Mesothelial cell of epicardium (in vitro differentiated cells): Measurements from ENCODE around the gene ABCG2. TPM values are rescaled to one million over a fixed set of nuclear protein-coding genes. Genes with fewer than 3 reads are reported as not detected.
A peak's percentile ranks its signal among the peaks of the same experiment; 100 is the strongest.

Experiments
- DNase-seq, 2 experiments: peaks; one replicate each; pipeline ENCODE4 v3.0.0; 2021; ENCODE audit warnings: low spot score in 2 of 2; ENCODE audit not compliant: unreplicated experiment in 2 of 2
- H3K27ac Mint-ChIP-seq: 2 replicates; pipeline ENCODE4 v1.8.0; 2021; ENCODE audit warnings: mixed read lengths
- H3K27me3 Mint-ChIP-seq: 2 replicates; pipeline ENCODE4 v1.8.0; 2021; ENCODE audit warnings: low read depth, mixed read lengths
- H3K36me3 Mint-ChIP-seq: 2 replicates; pipeline ENCODE4 v1.8.0; 2021; ENCODE audit warnings: mixed read lengths
- H3K4me1 Mint-ChIP-seq: 2 replicates; pipeline ENCODE4 v1.8.0; 2021; ENCODE audit warnings: mixed read lengths
- H3K4me3 Mint-ChIP-seq: 2 replicates; pipeline ENCODE4 v1.8.0; 2021; ENCODE audit warnings: mild to moderate bottlenecking, moderate library complexity, mixed read lengths
- H3K9me3 Mint-ChIP-seq: 2 replicates; pipeline ENCODE4 v1.8.0; 2021; ENCODE audit warnings: mixed read lengths
- CTCF ChIP-seq: fragments of 200-600 bp; sonication (generic); IDR thresholded peaks from one replicate; pipeline ENCODE4 v1.5.0; 2021; ENCODE audit warnings: antibody characterized with exemption; ENCODE audit not compliant: unreplicated experiment
- total RNA-seq: library from RNA; stranded (reverse); gene quantifications from 3 replicates; pipeline ENCODE4 v1.2.1, GENCODE V29; 2021

Gene ABCG2
- total RNA-seq, 1 donor from 2014 or later = 0.92 TPM

GRCh38 chr4:88178626-88179231 is 20.3 kb upstream of the ABCG2 start:
- Mint-ChIP-seq H3K36me3 (peaks cover 16% of the 10 kb centered on the region), H3K27me3 (no peaks in the 10 kb centered on the region), H3K4me1 (peaks cover 8% of the 10 kb centered on the region), H3K4me3 (no peak overlapping the region), H3K9me3 (peaks cover 31% of the 10 kb centered on the region), H3K27ac (peak overlapping the region; percentile 25)
- no peak for DNase-seq
- TF ChIP-seq CTCF = no peak

GRCh38 chr4:88177983-88178625 is 19.7 kb upstream of the ABCG2 start:
- Mint-ChIP-seq H3K36me3 (peaks cover 14% of the 10 kb centered on the region), H3K4me3 (no peak overlapping the region), H3K27ac (peak overlapping the region; percentile 25), H3K27me3 (no peaks in the 10 kb centered on the region), H3K9me3 (peaks cover 24% of the 10 kb centered on the region), H3K4me1 (peaks cover 8% of the 10 kb centered on the region)
- TF ChIP-seq CTCF = no peak
- DNase-seq = no peak

GRCh38 chr4:88172987-88173386 is 14.5 kb upstream of the ABCG2 start:
- Mint-ChIP-seq H3K4me1 (peaks cover 2% of the 10 kb centered on the region), H3K36me3 (no peaks in the 10 kb centered on the region), H3K4me3 (no peak overlapping the region), H3K9me3 (peaks cover 4% of the 10 kb centered on the region), H3K27me3 (no peaks in the 10 kb centered on the region), H3K27ac (no peak overlapping the region)
- TF ChIP-seq CTCF = no peak
- no peak for DNase-seq

- Mint-ChIP-seq H3K27me3 (no peaks in the 10 kb centered on the region), H3K27ac (no peak overlapping the region), H3K4me1 (no peaks in the 10 kb centered on the region), H3K4me3 (no peak overlapping the region), H3K9me3 (peaks cover 4% of the 10 kb centered on the region), H3K36me3 (no peaks in the 10 kb centered on the region)
- no peak for TF ChIP-seq CTCF
- no peak for DNase-seq
These were observed 12.8 kb upstream of the ABCG2 start for GRCh38 chr4:88171206-88171605.

- Mint-ChIP-seq H3K27ac (no peak overlapping the region), H3K27me3 (no peaks in the 10 kb centered on the region), H3K9me3 (peaks cover 4% of the 10 kb centered on the region), H3K4me1 (no peaks in the 10 kb centered on the region), H3K4me3 (no peak overlapping the region), H3K36me3 (peaks cover 2% of the 10 kb centered on the region)
- no peak for DNase-seq
- TF ChIP-seq CTCF = no peak
These were observed 10.9 kb upstream of the ABCG2 start for GRCh38 chr4:88169298-88169697.
